ENCODE measurements around the gene IMPA2. TPM values are rescaled to one million over a fixed set of nuclear protein-coding genes. Genes with fewer than 3 reads are reported as not detected.

IMPA2 gene
- total and polyA plus RNA-seq, 4 experiments from 2014 or later, result 4.9 to 9.8 (median 6.5) TPM

DNA sequence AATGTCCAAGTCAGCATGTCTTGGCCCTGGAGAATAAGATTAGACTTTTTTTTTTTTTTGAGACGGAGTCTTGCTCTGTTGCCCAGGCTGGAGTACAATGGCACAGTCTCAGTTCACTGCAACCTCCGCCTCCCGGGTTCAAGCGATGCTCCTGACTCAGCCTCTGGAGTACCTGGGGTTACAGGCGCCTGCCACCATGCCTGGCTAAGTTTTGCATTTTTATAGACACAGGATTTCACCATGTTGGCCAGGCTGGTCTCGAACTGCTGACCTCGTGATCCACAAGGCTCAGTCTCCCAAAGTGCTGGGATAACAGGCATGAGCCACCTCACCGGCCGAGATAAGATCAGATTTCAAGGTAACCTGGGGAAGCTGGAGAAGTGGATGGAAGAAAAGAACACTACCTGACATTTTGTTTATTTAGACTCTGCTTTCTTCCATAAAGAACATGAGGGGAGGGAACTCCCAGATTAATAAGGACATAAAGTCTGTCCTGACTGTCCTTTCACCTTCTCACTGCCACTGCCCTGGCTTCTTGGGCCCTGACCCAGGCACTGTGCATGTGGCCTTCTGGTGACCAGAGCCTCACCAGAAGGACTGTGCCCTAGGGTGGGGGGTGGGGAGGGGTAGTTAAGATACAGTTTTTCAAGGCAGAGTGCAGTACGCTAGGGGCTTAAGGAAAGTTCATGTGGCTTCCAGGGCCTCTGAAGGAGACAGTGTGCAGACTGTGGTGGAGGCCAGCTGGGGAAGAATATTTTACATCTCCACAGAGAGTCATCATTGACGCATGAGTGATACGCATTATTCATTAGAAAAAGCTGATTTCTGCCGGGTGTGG, 4.8 kb upstream of the IMPA2 start:
- no peaks in the 10 kb centered on the region for H3K27me3 Mint-ChIP-seq
- Histone ChIP-seq H3K27ac (ENCODE audit: low read depth, low read length) (no peak overlapping the region), H3K4me1 (ENCODE audit: insufficient read depth, low read length) (peaks cover 5% of the 10 kb centered on the region), H3K9me3 (ENCODE audit: control insufficient read depth in 1 of 2, low read length in 2 of 2) (no peaks in the 10 kb centered on the region), H3K4me3 (ENCODE audit: low read length in 2 of 2) (no peak overlapping the region), H3K27me3 (ENCODE audit: insufficient read depth, low read length) (no peaks in the 10 kb centered on the region), H3K36me3 (ENCODE audit: insufficient read depth, low read length) (no peaks in the 10 kb centered on the region)
- H3K36me3 Mint-ChIP-seq, result no peaks in the 10 kb centered on the region
- ChIA-PET CTCF (ENCODE audit: partially characterized antibody) (interaction anchor here (0.6 to 2.2 kb wide), 2 partner anchors 23 to 39 kb away, joined by 3 to 6 read pairs; no protein-coding TSS in a partner anchor), POLR2A (ENCODE audit: partially characterized antibody) (no interaction called here)
- H3K4me3 Mint-ChIP-seq, result no peak overlapping the region
- intact Hi-C loops (cut with micrococcal nuclease), result no loop called here
- DNase-seq, result no peak
- H3K27ac Mint-ChIP-seq, result no peak overlapping the region
- peaks cover 6 to 8% (median 7%) of the 10 kb centered on the region in 4 donors for H3K4me1 Mint-ChIP-seq
- H3K9me3 Mint-ChIP-seq, result no peaks in the 10 kb centered on the region

DNA sequence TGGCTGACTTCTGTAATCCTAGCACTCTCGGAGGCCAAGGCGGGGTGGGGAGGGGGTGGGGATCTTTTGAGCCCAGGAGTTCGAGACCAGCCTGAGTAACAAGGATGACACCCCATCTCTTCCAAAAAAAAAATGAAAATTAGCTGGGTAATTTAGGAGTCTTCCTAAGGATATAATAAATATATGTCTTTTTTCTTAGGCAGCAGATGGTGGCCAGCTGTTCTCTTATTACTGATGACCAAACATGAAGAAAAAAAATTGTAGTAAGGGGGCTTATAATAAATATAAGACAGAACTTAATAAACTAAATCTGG, 4.2 kb upstream of the IMPA2 start:
- ChIA-PET CTCF (ENCODE audit: partially characterized antibody) (no interaction called here), POLR2A (ENCODE audit: partially characterized antibody) (no interaction called here)
- H3K36me3 Mint-ChIP-seq, result no peaks in the 10 kb centered on the region
- no peaks in the 10 kb centered on the region for H3K27me3 Mint-ChIP-seq
- no peaks in the 10 kb centered on the region for H3K36me3 ChIP-seq (ENCODE audit: insufficient read depth, low read length)
- peaks cover 8 to 11% (median 9%) of the 10 kb centered on the region in 4 donors for H3K4me1 Mint-ChIP-seq
- H3K9me3 ChIP-seq (ENCODE audit: control insufficient read depth in 1 of 2, low read length in 2 of 2), result no peaks in the 10 kb centered on the region
- H3K27me3 ChIP-seq (ENCODE audit: insufficient read depth, low read length), result no peaks in the 10 kb centered on the region
- H3K27ac Mint-ChIP-seq, result no peak overlapping the region
- H3K9me3 Mint-ChIP-seq, result no peaks in the 10 kb centered on the region
- no peak overlapping the region for H3K4me3 ChIP-seq (ENCODE audit: low read length in 2 of 2)
- no peak for DNase-seq
- no peak overlapping the region for H3K4me3 Mint-ChIP-seq
- peaks cover 8% of the 10 kb centered on the region for H3K4me1 ChIP-seq (ENCODE audit: insufficient read depth, low read length)
- intact Hi-C loops (cut with micrococcal nuclease), result no loop called here
- H3K27ac ChIP-seq (ENCODE audit: low read depth, low read length), result no peak overlapping the region

DNA sequence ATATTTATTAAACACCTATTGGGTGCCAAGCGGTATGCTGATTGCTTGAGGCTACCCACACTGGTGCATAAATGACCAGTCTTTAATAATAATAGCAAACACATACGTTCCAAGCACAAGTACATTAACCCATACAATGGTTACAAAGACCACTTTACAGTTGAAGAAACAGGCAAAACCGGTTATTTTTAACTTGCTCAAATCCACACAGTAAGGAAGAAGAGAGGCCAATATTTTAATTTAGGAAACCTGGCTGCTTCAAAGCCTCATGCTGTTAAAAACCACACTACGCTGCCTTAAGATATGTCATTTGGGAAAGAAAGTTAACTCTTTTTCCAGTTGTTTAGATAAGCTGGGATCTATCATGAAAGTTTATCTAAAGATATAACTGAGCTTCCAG, 2.4 kb upstream of the IMPA2 start:
- peak overlapping the region in 2 of 7 donors; percentile 16 to 83 for H3K27ac Mint-ChIP-seq
- H3K4me3 ChIP-seq (ENCODE audit: low read length in 2 of 2), result no peak overlapping the region
- H3K4me1 ChIP-seq (ENCODE audit: insufficient read depth, low read length), result peaks cover 12% of the 10 kb centered on the region
- intact Hi-C loops (cut with micrococcal nuclease), result no loop called here
- H3K27me3 Mint-ChIP-seq, result no peaks in the 10 kb centered on the region
- DNase-seq, result no peak
- no peaks in the 10 kb centered on the region for H3K27me3 ChIP-seq (ENCODE audit: insufficient read depth, low read length)
- no peaks in the 10 kb centered on the region for H3K9me3 ChIP-seq (ENCODE audit: control insufficient read depth in 1 of 2, low read length in 2 of 2)
- no peak overlapping the region for H3K27ac ChIP-seq (ENCODE audit: low read depth, low read length)
- peaks cover 10 to 15% (median 12%) of the 10 kb centered on the region in 4 donors for H3K4me1 Mint-ChIP-seq
- H3K9me3 Mint-ChIP-seq, result no peaks in the 10 kb centered on the region
- H3K36me3 ChIP-seq (ENCODE audit: insufficient read depth, low read length), result no peaks in the 10 kb centered on the region
- ChIA-PET CTCF (ENCODE audit: partially characterized antibody) (interaction anchor here (1.0 kb wide), 1 partner anchor 19 kb away, joined by 3 read pairs; no protein-coding TSS in a partner anchor), POLR2A (ENCODE audit: partially characterized antibody) (no interaction called here)
- H3K4me3 Mint-ChIP-seq, result peak overlapping the region in 7 of 8 donors; percentile 8 to 65 (median 44)
- H3K36me3 Mint-ChIP-seq, result no peaks in the 10 kb centered on the region

DNA sequence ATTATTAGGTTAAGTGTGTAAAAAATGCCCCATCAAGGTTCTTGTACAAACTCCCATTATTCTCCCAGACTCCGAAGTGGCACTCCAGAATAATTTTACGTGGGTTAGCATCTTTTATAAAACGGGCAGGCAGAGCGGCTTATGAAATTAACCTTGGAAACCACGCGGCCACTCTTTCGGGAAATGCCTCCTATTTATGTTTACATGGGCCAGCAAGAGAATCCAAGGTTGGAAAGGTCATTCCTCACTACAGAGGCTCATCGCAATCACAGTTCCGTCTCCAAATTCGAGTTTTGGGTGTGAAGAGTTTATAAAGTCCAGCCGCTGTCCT, 1.2 kb upstream of the IMPA2 start:
- Histone ChIP-seq H3K36me3 (ENCODE audit: insufficient read depth, low read length) (no peaks in the 10 kb centered on the region), H3K4me1 (ENCODE audit: insufficient read depth, low read length) (peaks cover 12% of the 10 kb centered on the region), H3K9me3 (ENCODE audit: control insufficient read depth in 1 of 2, low read length in 2 of 2) (no peaks in the 10 kb centered on the region), H3K4me3 (ENCODE audit: low read length in 2 of 2) (peak overlapping the region in 1 of 2 donors; percentile 69), H3K27me3 (ENCODE audit: insufficient read depth, low read length) (no peaks in the 10 kb centered on the region), H3K27ac (ENCODE audit: low read depth, low read length) (no peak overlapping the region)
- no peaks in the 10 kb centered on the region for H3K36me3 Mint-ChIP-seq
- H3K4me3 Mint-ChIP-seq, result peak overlapping the region; percentile 77 to 88 (median 86)
- H3K27me3 Mint-ChIP-seq, result no peaks in the 10 kb centered on the region
- peak overlapping the region in 6 of 7 donors; percentile 15 to 79 (median 52) for H3K27ac Mint-ChIP-seq
- DNase-seq, result peak in 1 of 5 donors; percentile 14
- peaks cover 10 to 15% (median 12%) of the 10 kb centered on the region in 4 donors for H3K4me1 Mint-ChIP-seq
- CTCF ChIA-PET (ENCODE audit: partially characterized antibody), result interaction anchor here (1.1 to 2.7 kb wide), 3 partner anchors 10 to 42 kb away, joined by 3 to 23 read pairs (median 16); no protein-coding TSS in a partner anchor
- POLR2A ChIA-PET (ENCODE audit: partially characterized antibody), result interaction anchor here (0.8 to 3.7 kb wide), 8 partner anchors 15 to 397 kb away, joined by 3 to 23 read pairs (median 6); partner anchors contain the start of genes AFG3L2, CHMP1B and MPPE1
- H3K9me3 Mint-ChIP-seq, result no peaks in the 10 kb centered on the region
- intact Hi-C loops (cut with micrococcal nuclease), result no loop called here

DNA sequence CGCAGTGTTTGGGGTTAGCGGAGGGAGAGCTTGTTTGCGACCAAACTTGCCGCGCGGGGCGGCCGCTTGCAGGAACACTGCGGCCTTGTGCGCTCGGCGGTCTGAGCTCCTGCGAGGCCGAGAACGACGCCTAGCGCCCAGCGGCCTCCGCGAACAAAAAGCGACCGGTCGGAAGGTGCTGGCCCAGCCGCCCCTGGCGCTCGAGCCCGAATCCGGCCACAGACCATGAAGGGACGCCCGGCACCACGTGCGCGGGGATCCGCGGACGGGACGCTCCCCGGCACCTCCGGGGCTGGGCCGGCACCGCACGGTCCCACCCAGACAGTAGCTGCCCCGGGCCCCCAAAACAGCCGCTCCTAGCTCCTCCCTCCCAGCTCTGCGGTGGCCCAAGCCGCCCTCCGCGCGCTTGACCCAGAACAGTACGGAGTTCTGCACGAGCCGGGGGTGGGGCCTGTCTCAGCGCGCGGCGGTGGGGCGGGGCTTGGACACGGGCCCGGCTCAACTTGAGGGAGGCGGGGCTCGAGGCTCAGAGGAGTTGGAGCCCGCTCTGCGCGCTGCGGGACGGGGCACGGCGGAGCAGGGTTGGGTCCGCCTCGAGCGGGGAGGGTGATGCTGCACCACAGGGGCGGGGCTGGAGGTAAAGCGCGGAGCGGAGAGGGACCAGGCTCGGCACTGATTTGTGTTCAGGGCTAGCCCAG, 664 bp upstream of the IMPA2 start:
- Histone ChIP-seq H3K27me3 (ENCODE audit: insufficient read depth, low read length) (no peaks in the 10 kb centered on the region), H3K4me3 (ENCODE audit: low read length in 2 of 2) (peak overlapping the region; percentile 29 to 69), H3K4me1 (ENCODE audit: insufficient read depth, low read length) (peaks cover 12% of the 10 kb centered on the region), H3K36me3 (ENCODE audit: insufficient read depth, low read length) (no peaks in the 10 kb centered on the region), H3K9me3 (ENCODE audit: control insufficient read depth in 1 of 2, low read length in 2 of 2) (no peaks in the 10 kb centered on the region), H3K27ac (ENCODE audit: low read depth, low read length) (peak overlapping the region; percentile 9)
- POLR2A ChIA-PET (ENCODE audit: partially characterized antibody), result interaction anchor here (0.8 to 3.7 kb wide), 9 partner anchors 14 to 397 kb away, joined by 3 to 23 read pairs (median 7); partner anchors contain the start of genes AFG3L2, CHMP1B and MPPE1
- peak; percentile 94 to 95 (median 94) for DNase-seq
- intact Hi-C loops (cut with micrococcal nuclease), result loop anchor here (1.0 kb wide), 4 partner anchors 33 to 129 kb away; partner anchors contain the start of genes CHMP1B and MPPE1
- CTCF ChIA-PET (ENCODE audit: partially characterized antibody), result interaction anchor here (0.5 to 2.7 kb wide), 6 partner anchors 10 to 1192 kb away, joined by 3 to 23 read pairs (median 6); no protein-coding TSS in a partner anchor
- Mint-ChIP-seq H3K27ac (peak overlapping the region; percentile 48 to 79 (median 71)), H3K4me3 (peak overlapping the region; percentile 81 to 93 (median 86)), H3K4me1 (peaks cover 10 to 15% (median 12%) of the 10 kb centered on the region in 4 donors), H3K9me3 (no peaks in the 10 kb centered on the region), H3K27me3 (no peaks in the 10 kb centered on the region), H3K36me3 (no peaks in the 10 kb centered on the region)

DNA sequence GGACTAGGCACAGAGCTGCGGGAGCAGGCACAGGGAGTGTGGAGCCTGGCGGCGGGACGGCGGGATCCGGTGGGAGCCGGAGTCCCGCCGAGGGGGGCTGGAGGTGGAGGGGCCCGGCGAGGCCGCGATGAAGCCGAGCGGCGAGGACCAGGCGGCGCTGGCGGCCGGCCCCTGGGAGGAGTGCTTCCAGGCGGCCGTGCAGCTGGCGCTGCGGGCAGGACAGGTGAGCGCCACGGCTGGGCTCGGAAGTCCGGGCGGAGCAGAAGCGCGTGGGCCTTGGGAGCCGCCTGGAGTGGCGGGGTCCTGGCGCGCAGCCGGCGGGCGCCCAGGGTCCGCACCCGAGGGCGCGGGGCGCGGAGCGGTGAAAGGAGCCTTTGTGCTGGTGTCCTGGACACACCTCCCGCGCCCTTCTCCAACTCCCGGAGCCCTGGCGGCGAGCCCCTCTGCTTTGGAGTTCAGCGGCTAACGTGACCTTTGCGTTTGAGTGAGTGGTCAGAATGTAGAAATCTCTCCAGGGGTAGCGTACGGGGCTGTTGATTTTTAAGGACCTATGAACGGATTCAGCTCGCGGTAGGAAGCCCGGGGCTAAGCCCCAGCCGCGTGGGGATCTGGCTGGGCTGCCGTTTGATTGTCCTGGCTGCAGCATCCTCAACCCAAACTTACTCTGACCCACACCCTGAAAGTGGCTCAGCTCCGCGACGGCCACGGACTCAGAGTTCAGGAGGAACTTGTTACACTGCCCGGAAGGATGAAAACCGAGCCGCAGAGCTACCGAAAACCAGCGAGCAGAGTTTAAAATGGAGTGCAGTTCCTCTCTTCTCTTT, 448 bp downstream of the IMPA2 start:
- intact Hi-C loops (cut with micrococcal nuclease), result loop anchor here (1.0 kb wide), 4 partner anchors 34 to 130 kb away; partner anchors contain the start of genes CHMP1B and MPPE1
- peak overlapping the region; percentile 39 to 69 for H3K4me3 ChIP-seq (ENCODE audit: low read length in 2 of 2)
- Mint-ChIP-seq H3K4me3 (peak overlapping the region; percentile 80 to 91 (median 88)), H3K27ac (peak overlapping the region; percentile 48 to 83 (median 66)), H3K9me3 (no peaks in the 10 kb centered on the region), H3K36me3 (no peaks in the 10 kb centered on the region), H3K4me1 (peaks cover 10 to 15% (median 12%) of the 10 kb centered on the region in 4 donors), H3K27me3 (no peaks in the 10 kb centered on the region)
- no peaks in the 10 kb centered on the region for H3K27me3 ChIP-seq (ENCODE audit: insufficient read depth, low read length)
- H3K9me3 ChIP-seq (ENCODE audit: control insufficient read depth in 1 of 2, low read length in 2 of 2), result no peaks in the 10 kb centered on the region
- ChIA-PET POLR2A (ENCODE audit: partially characterized antibody) (interaction anchor here (0.9 to 3.7 kb wide), 9 partner anchors 13 to 396 kb away, joined by 4 to 23 read pairs (median 7); partner anchors contain the start of genes AFG3L2, CHMP1B and MPPE1), CTCF (ENCODE audit: partially characterized antibody) (interaction anchor here (1.0 to 2.7 kb wide), 5 partner anchors 11 to 44 kb away, joined by 3 to 23 read pairs (median 9); no protein-coding TSS in a partner anchor)
- peak in 4 of 5 donors; percentile 10 to 19 (median 16) for DNase-seq
- peaks cover 12% of the 10 kb centered on the region for H3K4me1 ChIP-seq (ENCODE audit: insufficient read depth, low read length)
- peak overlapping the region; percentile 20 for H3K27ac ChIP-seq (ENCODE audit: low read depth, low read length)
- H3K36me3 ChIP-seq (ENCODE audit: insufficient read depth, low read length), result no peaks in the 10 kb centered on the region
